Esophagus squamous epithelium (tissue), 5 donors: ENCODE measurements around the gene NUP85. TPM values are rescaled to one million over a fixed set of nuclear protein-coding genes. Genes with fewer than 3 reads are reported as not detected.

ENCODE experiments used
- DNase-seq: peaks from one replicate; lab custom pipeline; 2025; lab: John Stamatoyannopoulos, UW
- H3K27ac ChIP-seq, 4 donors: fragments of 200-600 bp; sonication (generic); one replicate each; pipeline ENCODE4 v1.5.1; 2016 to 2019; ENCODE audit warnings: mild to moderate bottlenecking in 1 of 4
- H3K27me3 ChIP-seq, 4 donors: fragments of 200-600 bp; sonication (generic); 1 replicate in 3 of 4; 2 replicates in 1 of 4; pipeline versions ENCODE4 v1.5.1 to v1.6.0; 2017 to 2021; ENCODE audit warnings: antibody characterized with exemption in 1 of 4
- H3K36me3 ChIP-seq, 3 donors: fragments of 200-600 bp; sonication (generic); one replicate each; pipeline ENCODE4 v1.5.1; 2016 to 2019
- H3K4me1 ChIP-seq, 3 donors: fragments of 200-600 bp; sonication (generic); one replicate each; pipeline ENCODE4 v1.5.1; 2017 to 2019
- H3K4me3 ChIP-seq, 4 donors: fragments of 200-600 bp; sonication (generic); 1 replicate in 3 of 4; 2 replicates in 1 of 4; pipeline ENCODE4 v1.5.1; 2016 to 2019; ENCODE audit warnings: mild to moderate bottlenecking in 2 of 4, moderate library complexity in 1 of 4
- H3K9me3 ChIP-seq, 3 donors: fragments of 200-600 bp; sonication (generic); one replicate each; pipeline ENCODE4 v1.5.1; 2016 to 2019
- POLR2A ChIP-seq, 4 donors: fragments of 450-650 bp; IDR thresholded peaks; one replicate each; pipeline ENCODE4 v1.6.1; 2017; ENCODE audit warnings: antibody characterized with exemption in 4 of 4, mild to moderate bottlenecking in 4 of 4, moderate library complexity in 3 of 4
- WGBS, 2 donors: methylation state at CpG; one replicate each; pipeline ENCODE4 v1.1.5; 2018; 5-methylcytosine and 5-hydroxymethylcytosine counted together
- intact Hi-C: fragments of 100-400 bp; cut with DNase I; formaldehyde crosslinking; loops from one replicate; pipeline ENCODE4 v1.15.0; 2022
- total RNA-seq, 4 donors: library from RNA; depleted of rRNA; stranded (reverse); fragments of >200 nt; gene quantifications; one replicate each; pipeline ENCODE4 v1.1.0, GENCODE V29; 2016
- TF ChIP-seq, protein P1 (sequence below), 6 experiments: fragments of 450-650 bp in 4 of 6; fragments of 200-600 bp in 2 of 6; sonication (generic) in 2 of 6; IDR thresholded peaks; one replicate each; pipeline ENCODE4 v1.5.1; 2016 to 2019; ENCODE audit warnings: antibody characterized with exemption in 6 of 6, mild to moderate bottlenecking in 4 of 6, moderate library complexity in 4 of 6
- donor health status: DM: yes; HTN: yes; CAD: no.

The NUP85 gene
- total RNA-seq, 4 donors from 2014 or later: 17.5 to 33.3 (median 29.0) TPM

DNA sequence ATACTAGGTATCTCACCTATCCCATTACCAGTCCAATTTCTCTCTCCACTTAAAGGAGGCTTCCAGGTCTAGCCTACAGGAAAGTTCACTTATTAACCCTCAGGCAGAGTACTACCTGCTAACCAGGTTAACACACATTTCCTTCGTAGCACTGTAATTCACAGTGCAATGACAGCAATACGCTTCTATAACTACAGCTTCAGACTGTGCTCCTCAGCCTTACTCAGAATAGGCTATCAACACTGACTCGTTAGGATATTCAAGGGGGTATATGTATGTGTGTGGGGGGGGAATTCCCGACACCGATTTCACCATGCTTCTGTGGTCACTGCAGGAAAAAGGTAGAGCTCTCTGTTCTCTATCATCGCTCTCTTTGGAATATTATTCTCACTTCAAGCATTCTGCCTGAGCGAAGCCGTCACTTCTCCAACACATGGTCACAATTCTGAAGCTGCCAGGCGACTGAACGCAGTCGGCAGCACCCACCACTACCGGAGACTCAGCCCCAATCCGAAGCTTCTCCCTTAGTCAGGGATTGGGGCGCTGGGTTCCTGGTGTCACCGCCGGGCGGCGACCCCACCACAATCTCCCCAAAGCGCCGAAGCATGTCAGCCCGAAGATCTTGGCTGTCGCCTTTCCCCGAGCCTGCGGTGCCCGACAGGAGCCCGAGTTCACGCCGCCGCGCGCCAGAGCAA is 55.3 kb downstream of the NUP85 start:
- H3K4me1 ChIP-seq: peaks cover 17 to 63% (median 30%) of the 10 kb centered on the region in 3 donors
- intact Hi-C loops: no loop called here
- DNase-seq: no peak

DNA sequence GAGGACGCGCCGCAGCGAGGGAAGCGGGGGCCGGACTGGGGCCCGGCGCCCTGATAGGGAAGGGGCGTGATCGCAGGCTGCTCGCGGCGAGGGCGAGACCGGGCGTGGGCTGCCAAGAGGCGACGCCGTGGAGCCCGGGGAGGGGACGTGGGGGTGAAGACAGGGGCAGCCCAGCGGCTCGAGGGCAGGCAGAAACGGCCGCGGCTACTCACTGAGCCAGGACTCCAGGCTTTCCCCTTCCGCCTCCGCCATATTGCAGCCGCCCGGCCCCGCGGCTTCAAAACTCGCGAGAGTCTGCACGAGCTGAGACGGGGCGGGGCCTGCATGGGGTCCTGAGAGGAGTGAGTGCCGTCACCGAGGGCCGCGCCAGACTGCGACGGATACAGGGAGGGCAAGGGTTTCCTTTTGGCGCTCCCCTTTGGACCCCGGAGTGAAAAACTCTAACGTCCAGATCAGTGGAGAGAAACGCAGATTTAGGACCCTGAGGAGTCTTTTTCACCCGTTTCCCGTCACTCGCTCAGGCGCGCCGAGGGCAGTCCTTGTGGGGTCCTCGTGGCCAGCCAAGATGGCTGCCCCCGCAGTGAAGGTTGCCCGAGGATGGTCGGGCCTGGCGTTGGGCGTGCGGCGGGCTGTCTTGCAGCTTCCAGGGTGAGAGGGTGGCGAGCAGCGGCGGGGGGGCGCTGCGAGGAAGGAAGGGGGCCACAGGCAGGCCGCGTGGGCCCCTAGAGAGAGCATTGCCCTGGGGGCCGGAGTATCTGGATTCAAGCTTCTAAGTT is 56.0 kb downstream of the NUP85 start, which contains the start of the genes GGA3 and MRPS7:
Gene GGA3 (minus strand): TSS at position 271 of the 776 bp plus-strand sequence. CDS start 19 bp downstream, at position 252.
Gene MRPS7 (plus strand): TSS at position 544 of the 776 bp plus-strand sequence. CDS start 22 bp downstream, at position 566.
- no peaks in the 10 kb centered on the region for H3K9me3 ChIP-seq
- intact Hi-C loops: no loop called here
- H3K4me3 ChIP-seq: peak within 1 kb of the TSS; percentile 76 to 98 (median 92)
- no peaks in the 10 kb centered on the region for H3K27me3 ChIP-seq
- H3K27ac ChIP-seq: peak within 1 kb of the TSS; percentile 94 to 97 (median 96)
- peaks cover 17 to 56% (median 30%) of the 10 kb centered on the region in 3 donors for H3K4me1 ChIP-seq
- peak in 3 of 4 donors; percentile 29 to 82 (median 78) for TF ChIP-seq POLR2A (IDR thresholded peaks at IDR 0.05)
- TF ChIP-seq, protein P1, sequence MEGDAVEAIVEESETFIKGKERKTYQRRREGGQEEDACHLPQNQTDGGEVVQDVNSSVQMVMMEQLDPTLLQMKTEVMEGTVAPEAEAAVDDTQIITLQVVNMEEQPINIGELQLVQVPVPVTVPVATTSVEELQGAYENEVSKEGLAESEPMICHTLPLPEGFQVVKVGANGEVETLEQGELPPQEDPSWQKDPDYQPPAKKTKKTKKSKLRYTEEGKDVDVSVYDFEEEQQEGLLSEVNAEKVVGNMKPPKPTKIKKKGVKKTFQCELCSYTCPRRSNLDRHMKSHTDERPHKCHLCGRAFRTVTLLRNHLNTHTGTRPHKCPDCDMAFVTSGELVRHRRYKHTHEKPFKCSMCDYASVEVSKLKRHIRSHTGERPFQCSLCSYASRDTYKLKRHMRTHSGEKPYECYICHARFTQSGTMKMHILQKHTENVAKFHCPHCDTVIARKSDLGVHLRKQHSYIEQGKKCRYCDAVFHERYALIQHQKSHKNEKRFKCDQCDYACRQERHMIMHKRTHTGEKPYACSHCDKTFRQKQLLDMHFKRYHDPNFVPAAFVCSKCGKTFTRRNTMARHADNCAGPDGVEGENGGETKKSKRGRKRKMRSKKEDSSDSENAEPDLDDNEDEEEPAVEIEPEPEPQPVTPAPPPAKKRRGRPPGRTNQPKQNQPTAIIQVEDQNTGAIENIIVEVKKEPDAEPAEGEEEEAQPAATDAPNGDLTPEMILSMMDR (IDR thresholded peaks at IDR 0.05): no peak
- DNase-seq: peak; percentile 76
- H3K36me3 ChIP-seq: peaks cover 0 to 36% (median 13%) of the 10 kb centered on the region in 3 donors
- 0% methylated on average over 4 to 5 of the region's 69 CpGs for WGBS, 2 donors

More for the DNA sequence above, 55.3 kb downstream of the NUP85 start:
- TF ChIP-seq, protein P1 (IDR thresholded peaks at IDR 0.05): no peak
- TF ChIP-seq POLR2A (IDR thresholded peaks at IDR 0.05): no peak
- Histone ChIP-seq H3K27me3 (no peaks in the 10 kb centered on the region), H3K27ac (peak overlapping the region; percentile 94 to 97 (median 96)), H3K9me3 (no peaks in the 10 kb centered on the region), H3K36me3 (peaks cover 0 to 29% (median 11%) of the 10 kb centered on the region in 3 donors), H3K4me3 (peak overlapping the region; percentile 76 to 98 (median 92))
- WGBS, 2 donors: 4% methylated on average over 8 to 14 of the region's 31 CpGs

DNA sequence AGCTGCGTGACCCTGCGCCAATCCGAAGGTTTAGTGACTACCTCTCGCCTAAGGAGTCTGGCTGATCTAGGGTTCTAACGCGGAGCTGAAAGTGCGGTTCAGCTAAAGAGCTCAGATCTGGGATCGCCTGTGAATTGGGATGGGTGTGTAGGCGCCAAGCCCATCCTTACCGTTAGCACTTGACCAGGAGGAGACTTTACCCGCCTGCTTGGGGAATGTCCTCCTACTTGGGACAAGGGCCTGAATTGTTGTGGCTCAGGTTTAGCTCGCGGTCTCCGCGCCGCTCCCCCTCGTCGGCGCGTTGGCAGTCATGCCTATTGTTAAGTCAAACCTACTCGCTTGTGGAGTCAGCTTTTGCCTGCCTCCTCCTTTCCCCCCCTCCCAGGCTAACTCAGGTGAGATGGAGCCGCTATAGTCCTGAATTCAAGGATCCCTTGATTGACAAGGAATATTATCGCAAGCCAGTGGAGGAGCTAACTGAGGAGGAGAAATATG is 56.7 kb downstream of the NUP85 start:
- Histone ChIP-seq H3K36me3 (peaks cover 0 to 42% (median 17%) of the 10 kb centered on the region in 3 donors), H3K4me1 (peaks cover 17 to 60% (median 30%) of the 10 kb centered on the region in 3 donors), H3K9me3 (no peaks in the 10 kb centered on the region), H3K27ac (peak overlapping the region; percentile 94 to 97 (median 96)), H3K27me3 (no peaks in the 10 kb centered on the region), H3K4me3 (peak overlapping the region; percentile 76 to 98 (median 92))
- DNase-seq: no peak
- TF ChIP-seq, protein P1 (IDR thresholded peaks at IDR 0.05): no peak
- TF ChIP-seq POLR2A (IDR thresholded peaks at IDR 0.05): no peak
- intact Hi-C loops: no loop called here
- 1% methylated on average over 11 to 15 of the region's 23 CpGs for WGBS, 2 donors

DNA sequence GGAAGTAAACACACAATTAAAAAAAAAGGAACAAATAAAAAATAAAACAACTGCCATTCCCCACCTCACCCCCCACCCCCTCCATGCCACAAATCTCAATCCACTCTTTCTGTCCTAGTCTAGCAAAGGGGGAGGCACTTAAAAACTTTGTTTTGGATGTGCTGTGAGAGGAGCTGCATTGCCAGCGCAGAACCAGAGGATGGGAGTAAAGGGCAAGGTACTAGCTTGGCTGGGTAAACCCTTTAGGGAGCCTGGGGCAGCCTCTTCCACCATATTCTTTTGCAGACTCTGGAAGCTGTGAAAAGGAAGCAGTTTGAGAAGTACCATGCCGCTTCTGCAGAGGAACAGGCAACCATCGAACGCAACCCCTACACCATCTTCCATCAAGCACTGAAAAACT is 57.6 kb downstream of the NUP85 start:
- peaks cover 17 to 60% (median 29%) of the 10 kb centered on the region in 3 donors for H3K4me1 ChIP-seq
- intact Hi-C loops: no loop called here
- DNase-seq: no peak
- 91 to 94% methylated on average over 4 of the region's 4 CpGs for WGBS, 2 donors
- H3K4me3 ChIP-seq: no peak overlapping the region
- H3K27me3 ChIP-seq: no peaks in the 10 kb centered on the region
- peaks cover 0 to 49% (median 17%) of the 10 kb centered on the region in 3 donors for H3K36me3 ChIP-seq
- H3K27ac ChIP-seq: peak overlapping the region in 2 of 4 donors; percentile 94 to 97
- H3K9me3 ChIP-seq: no peaks in the 10 kb centered on the region
- TF ChIP-seq, protein P1 (IDR thresholded peaks at IDR 0.05): no peak
- no peak for TF ChIP-seq POLR2A (IDR thresholded peaks at IDR 0.05)
